ENCODE measurements around the gene CDY2A. TPM values are rescaled to one million over a fixed set of nuclear protein-coding genes. Genes with fewer than 3 reads are reported as not detected.
"Not testable (repeated sequence)": the region's sequence is repeated elsewhere in the genome, so short reads cannot be mapped to it uniquely, and the experiment has no call there.

The CDY2A gene, protein sequence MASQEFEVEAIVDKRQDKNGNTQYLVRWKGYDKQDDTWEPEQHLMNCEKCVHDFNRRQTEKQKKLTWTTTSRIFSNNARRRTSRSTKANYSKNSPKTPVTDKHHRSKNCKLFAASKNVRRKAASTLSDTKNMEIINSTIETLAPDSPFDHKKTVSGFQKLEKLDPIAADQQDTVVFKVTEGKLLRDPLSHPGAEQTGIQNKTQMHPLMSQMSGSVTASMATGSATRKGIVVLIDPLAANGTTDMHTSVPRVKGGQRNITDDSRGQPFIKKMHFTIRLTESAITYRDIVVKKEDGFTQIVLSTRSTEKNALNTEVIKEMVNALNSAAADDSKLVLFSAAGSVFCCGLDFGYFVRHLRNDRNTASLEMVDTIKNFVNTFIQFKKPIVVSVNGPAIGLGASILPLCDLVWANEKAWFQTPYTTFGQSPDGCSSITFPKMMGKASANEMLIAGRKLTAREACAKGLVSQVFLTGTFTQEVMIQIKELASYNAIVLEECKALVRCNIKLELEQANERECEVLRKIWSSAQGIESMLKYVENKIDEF
- not detected in 2 replicates for total RNA-seq

- H3K4me1 Mint-ChIP-seq (ENCODE audit: low read depth); H3K27ac Mint-ChIP-seq; H3K9me3 Mint-ChIP-seq; H3K36me3 Mint-ChIP-seq (ENCODE audit: low read depth); DNase-seq (ENCODE audit: low spot score); H3K4me3 Mint-ChIP-seq (ENCODE audit: low read depth); H3K27me3 Mint-ChIP-seq (ENCODE audit: low read depth); intact Hi-C loops (cut with micrococcal nuclease): not testable (repeated sequence)
Observed at GRCh38 chrY:18025487-18025886, at the start of gene CDY2A. CDY2A (plus strand) TSS chrY:18025787; CDS start chrY:18026115, 328 bp downstream.

GRCh38 chrY:17997586-17997985, 28.0 kb upstream of the CDY2A start:
- H3K27ac Mint-ChIP-seq; H3K4me3 Mint-ChIP-seq (ENCODE audit: low read depth); DNase-seq (ENCODE audit: low spot score); H3K27me3 Mint-ChIP-seq (ENCODE audit: low read depth); intact Hi-C loops (cut with micrococcal nuclease); H3K4me1 Mint-ChIP-seq (ENCODE audit: low read depth); H3K9me3 Mint-ChIP-seq; H3K36me3 Mint-ChIP-seq (ENCODE audit: low read depth): not testable (repeated sequence)

GRCh38 chrY:17998266-17998665, 27.3 kb upstream of the CDY2A start:
- H3K9me3 Mint-ChIP-seq; intact Hi-C loops (cut with micrococcal nuclease); H3K4me1 Mint-ChIP-seq (ENCODE audit: low read depth); H3K36me3 Mint-ChIP-seq (ENCODE audit: low read depth); H3K27ac Mint-ChIP-seq; DNase-seq (ENCODE audit: low spot score); H3K27me3 Mint-ChIP-seq (ENCODE audit: low read depth); H3K4me3 Mint-ChIP-seq (ENCODE audit: low read depth): not testable (repeated sequence)

- DNase-seq (ENCODE audit: low spot score); H3K4me1 Mint-ChIP-seq (ENCODE audit: low read depth); intact Hi-C loops (cut with micrococcal nuclease); H3K27me3 Mint-ChIP-seq (ENCODE audit: low read depth); H3K9me3 Mint-ChIP-seq; H3K36me3 Mint-ChIP-seq (ENCODE audit: low read depth); H3K4me3 Mint-ChIP-seq (ENCODE audit: low read depth); H3K27ac Mint-ChIP-seq: not testable (repeated sequence)
Observed at GRCh38 chrY:18023897-18024296, 1.7 kb upstream of the CDY2A start.

DNA sequence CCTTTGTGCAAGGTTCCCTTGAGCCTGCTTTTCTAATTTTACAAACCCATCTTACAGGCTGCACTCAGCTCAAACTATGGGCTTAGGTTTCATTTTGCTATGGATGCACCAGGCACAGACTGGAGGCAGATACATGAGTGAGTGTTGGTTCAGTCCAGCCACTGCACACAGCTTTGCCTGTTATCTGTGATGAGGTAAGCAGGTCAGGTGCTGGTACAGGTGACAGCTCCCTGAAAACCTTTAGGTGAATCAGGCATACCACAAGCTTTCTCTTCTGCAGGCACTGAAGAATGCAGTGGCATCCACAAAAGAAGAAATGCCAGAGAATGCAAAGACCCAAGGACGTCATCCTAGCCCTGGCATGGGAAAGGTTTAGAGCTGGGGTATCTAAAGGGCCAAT, 3.3 kb downstream of the CDY2A start:
- H3K4me1 Mint-ChIP-seq (ENCODE audit: low read depth); DNase-seq (ENCODE audit: low spot score); intact Hi-C loops (cut with micrococcal nuclease); H3K4me3 Mint-ChIP-seq (ENCODE audit: low read depth); H3K27ac Mint-ChIP-seq; H3K9me3 Mint-ChIP-seq; H3K27me3 Mint-ChIP-seq (ENCODE audit: low read depth); H3K36me3 Mint-ChIP-seq (ENCODE audit: low read depth): not testable (repeated sequence)

DNA sequence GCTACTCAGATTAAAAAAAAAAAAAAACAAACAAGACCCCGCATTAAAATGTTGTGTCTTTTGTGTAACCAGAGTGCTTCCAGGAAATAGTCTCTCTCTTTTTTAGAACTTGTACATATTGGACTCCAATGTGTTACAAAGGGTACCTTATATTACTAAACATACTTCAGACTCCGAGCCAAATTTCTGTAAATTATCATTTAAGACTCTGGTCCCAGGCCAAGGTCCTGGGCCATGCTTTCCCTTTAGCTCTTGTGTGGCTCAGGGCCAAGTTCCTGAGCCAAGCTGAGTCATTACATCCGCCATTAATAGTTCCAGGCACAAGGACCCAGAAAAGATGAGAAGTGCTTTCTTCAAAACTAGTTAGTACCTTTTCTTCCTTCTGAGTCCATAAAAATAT, 4.6 kb downstream of the CDY2A start:
- H3K4me1 Mint-ChIP-seq (ENCODE audit: low read depth); H3K36me3 Mint-ChIP-seq (ENCODE audit: low read depth); H3K27ac Mint-ChIP-seq; H3K27me3 Mint-ChIP-seq (ENCODE audit: low read depth); H3K4me3 Mint-ChIP-seq (ENCODE audit: low read depth); H3K9me3 Mint-ChIP-seq; DNase-seq (ENCODE audit: low spot score); intact Hi-C loops (cut with micrococcal nuclease): not testable (repeated sequence)

DNA sequence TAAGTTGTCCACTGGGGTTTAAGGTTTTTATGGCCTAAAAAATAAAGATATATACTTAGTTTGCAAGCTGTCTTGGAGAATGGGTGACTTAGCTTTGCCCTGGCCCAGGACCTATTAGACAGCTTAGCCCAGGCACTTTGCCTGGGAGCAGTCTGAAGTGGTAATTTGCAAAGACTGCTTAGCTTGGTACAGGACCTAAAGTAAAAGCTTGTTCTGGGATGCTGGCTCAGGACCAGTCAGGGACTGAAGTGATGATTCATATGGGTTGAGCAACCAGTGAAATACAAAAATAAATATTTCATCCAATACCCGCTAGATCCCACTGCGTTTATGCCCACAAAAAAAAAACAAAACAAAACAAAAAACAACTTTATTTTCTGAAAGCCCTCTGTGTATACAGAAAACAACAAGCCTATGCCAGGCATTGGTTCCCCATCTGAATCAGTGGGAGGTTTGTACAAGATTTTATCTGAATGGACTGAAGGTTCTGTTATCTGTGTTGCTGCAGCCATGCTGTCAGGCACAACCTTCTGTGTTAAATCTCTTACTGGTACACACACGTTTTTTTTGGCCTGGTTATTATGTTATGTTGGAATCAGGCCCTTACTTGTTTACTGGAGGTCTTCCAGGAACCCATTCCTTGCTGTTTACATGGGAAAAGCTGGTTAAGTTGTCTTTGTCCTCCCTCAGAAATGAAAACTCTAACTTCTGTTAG, 8.7 kb downstream of the CDY2A start:
- H3K9me3 Mint-ChIP-seq; H3K4me3 Mint-ChIP-seq (ENCODE audit: low read depth); H3K4me1 Mint-ChIP-seq (ENCODE audit: low read depth); intact Hi-C loops (cut with micrococcal nuclease); H3K27me3 Mint-ChIP-seq (ENCODE audit: low read depth); H3K36me3 Mint-ChIP-seq (ENCODE audit: low read depth); H3K27ac Mint-ChIP-seq; DNase-seq (ENCODE audit: low spot score): not testable (repeated sequence)

DNA sequence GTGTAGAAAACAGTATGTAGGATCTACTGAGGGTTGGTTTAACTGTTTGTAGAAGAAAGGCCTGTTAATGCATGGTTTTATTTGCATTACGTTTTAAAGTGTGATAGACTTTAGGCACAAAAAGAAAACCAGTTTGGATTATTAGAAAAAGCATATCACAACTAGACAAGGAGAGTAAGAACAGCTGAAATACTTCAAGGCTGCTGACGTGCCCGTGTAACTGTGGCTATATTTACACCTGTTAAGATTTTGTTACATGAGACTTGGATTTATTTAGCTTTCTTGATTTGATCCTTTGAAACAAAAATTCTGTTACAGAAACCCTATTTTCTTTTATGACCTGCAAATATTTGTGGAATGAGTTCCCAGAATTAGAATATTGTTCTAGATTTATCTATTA, 9.3 kb downstream of the CDY2A start:
- not testable (repeated sequence) for H3K27ac Mint-ChIP-seq; H3K4me3 Mint-ChIP-seq (ENCODE audit: low read depth)

DNA sequence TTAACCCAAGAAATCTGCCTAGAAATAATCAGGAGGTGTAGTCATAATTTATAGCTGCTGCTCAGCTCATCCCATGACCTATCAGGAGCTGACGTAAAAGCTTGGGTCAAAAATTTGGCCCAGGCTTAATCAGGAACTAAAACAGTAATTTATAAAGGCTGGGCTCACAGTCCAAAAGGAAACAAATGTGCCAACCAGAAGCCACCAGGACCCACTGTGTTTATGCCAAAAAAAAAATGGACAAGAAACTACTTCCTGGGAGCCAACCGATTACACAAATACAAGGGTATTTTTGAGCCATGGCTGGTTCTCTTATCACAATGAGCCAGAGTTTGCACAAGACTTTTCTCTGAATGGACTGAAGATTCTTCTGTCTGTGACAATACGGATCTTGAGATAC, 19.4 kb downstream of the CDY2A start:
- DNase-seq (ENCODE audit: low spot score); H3K9me3 Mint-ChIP-seq; H3K27ac Mint-ChIP-seq; H3K4me3 Mint-ChIP-seq (ENCODE audit: low read depth); H3K27me3 Mint-ChIP-seq (ENCODE audit: low read depth); H3K4me1 Mint-ChIP-seq (ENCODE audit: low read depth); intact Hi-C loops (cut with micrococcal nuclease); H3K36me3 Mint-ChIP-seq (ENCODE audit: low read depth): not testable (repeated sequence)

More for the DNA sequence above, 9.3 kb downstream of the CDY2A start:
- DNase-seq (ENCODE audit: low spot score); H3K9me3 Mint-ChIP-seq; intact Hi-C loops (cut with micrococcal nuclease); H3K4me1 Mint-ChIP-seq (ENCODE audit: low read depth); H3K27me3 Mint-ChIP-seq (ENCODE audit: low read depth); H3K36me3 Mint-ChIP-seq (ENCODE audit: low read depth): not testable (repeated sequence)

DNA sequence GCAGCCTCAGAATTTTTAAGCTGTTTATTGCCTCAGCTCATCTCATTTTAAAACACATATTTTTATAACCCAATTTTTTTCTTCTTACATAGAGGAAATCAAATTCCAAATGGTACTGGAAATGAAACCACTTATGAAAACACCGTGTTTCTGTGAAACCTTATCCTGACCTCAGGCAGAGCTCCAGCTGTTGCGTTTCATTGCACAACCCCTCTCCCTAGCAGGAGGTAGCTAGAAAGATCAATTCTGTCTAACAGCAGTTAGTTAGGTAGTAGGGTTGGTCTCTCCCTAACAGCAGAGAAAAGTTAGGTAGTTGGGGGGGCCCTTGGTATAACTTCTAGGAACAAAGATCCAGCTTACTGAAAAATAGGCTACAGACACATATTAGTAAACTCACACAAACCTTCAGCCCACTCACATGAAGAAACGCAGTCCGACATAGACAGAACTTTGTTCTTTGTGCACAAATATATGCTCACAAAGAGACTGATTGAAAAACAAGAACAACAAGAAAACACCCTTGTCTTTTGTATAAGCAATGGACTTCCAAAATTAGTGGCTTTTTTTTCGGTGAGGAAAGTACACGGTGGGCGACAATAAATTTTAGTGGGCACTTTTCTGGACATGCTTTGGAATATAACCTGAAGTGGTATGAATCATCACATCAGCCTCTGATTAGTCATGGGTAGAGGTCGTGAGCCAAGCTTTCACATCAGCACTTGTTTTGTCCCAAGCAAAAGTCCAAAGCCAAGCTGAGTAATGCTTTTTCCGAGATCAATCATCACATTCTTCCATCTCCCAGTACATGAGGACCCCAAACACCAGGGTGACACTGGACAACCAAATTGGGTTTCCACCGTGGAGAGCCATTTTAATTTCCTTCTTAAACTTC, 22.8 kb downstream of the CDY2A start:
- H3K9me3 Mint-ChIP-seq; H3K36me3 Mint-ChIP-seq (ENCODE audit: low read depth); DNase-seq (ENCODE audit: low spot score); H3K4me1 Mint-ChIP-seq (ENCODE audit: low read depth); H3K27ac Mint-ChIP-seq; intact Hi-C loops (cut with micrococcal nuclease); H3K4me3 Mint-ChIP-seq (ENCODE audit: low read depth); H3K27me3 Mint-ChIP-seq (ENCODE audit: low read depth): not testable (repeated sequence)

DNA sequence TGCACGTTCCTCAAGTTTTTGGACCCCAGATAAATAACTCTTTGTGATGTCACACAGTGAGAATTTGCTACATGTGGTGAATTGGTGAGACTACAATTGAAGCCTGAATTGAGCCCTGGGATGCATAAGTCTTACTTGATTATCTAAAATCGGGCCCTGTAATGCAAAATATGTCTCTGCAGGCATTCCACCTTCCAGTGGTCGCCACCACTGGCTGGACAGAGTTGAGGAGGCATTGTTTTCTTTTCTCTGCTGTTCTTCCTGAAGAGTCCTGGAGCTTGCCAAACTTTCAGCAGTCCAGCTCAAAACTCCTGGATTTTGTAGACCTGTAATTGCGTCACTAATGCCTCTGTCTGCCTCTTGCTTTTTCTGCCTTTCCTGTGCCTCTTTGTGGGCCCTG, 23.5 kb downstream of the CDY2A start:
- H3K4me3 Mint-ChIP-seq (ENCODE audit: low read depth); H3K9me3 Mint-ChIP-seq; H3K27ac Mint-ChIP-seq; H3K4me1 Mint-ChIP-seq (ENCODE audit: low read depth); intact Hi-C loops (cut with micrococcal nuclease); H3K36me3 Mint-ChIP-seq (ENCODE audit: low read depth); H3K27me3 Mint-ChIP-seq (ENCODE audit: low read depth); DNase-seq (ENCODE audit: low spot score): not testable (repeated sequence)

- H3K4me1 Mint-ChIP-seq (ENCODE audit: low read depth); H3K27ac Mint-ChIP-seq; H3K4me3 Mint-ChIP-seq (ENCODE audit: low read depth); DNase-seq (ENCODE audit: low spot score); H3K27me3 Mint-ChIP-seq (ENCODE audit: low read depth); H3K36me3 Mint-ChIP-seq (ENCODE audit: low read depth); H3K9me3 Mint-ChIP-seq; intact Hi-C loops (cut with micrococcal nuclease): not testable (repeated sequence)
Observed at GRCh38 chrY:18056473-18056872, 30.9 kb downstream of the CDY2A start.

All from activated T-helper 2 cell treated with anti-CD3 and anti-CD28 coated beads, Interferon-gamma antibody, Interleukin-2, Interleukin-4, amounts not matched to agents 10 μg/mL and 5 μg/mL and 100 μg/mL, durations not matched to agents 14 hours and 24 hours and 36 hours (primary cell).